Glutamatergic neuron (in vitro differentiated cells): ENCODE results near the gene GRHL3. TPM values are rescaled to one million over a fixed set of nuclear protein-coding genes. Genes with fewer than 3 reads are reported as not detected.

Experiments
- DNase-seq: peaks from one replicate; pipeline ENCODE4 v3.0.0; 2022
- H3K27ac Mint-ChIP-seq: one replicate; pipeline ENCODE4 v1.8.0; 2020; ENCODE audit warnings: mild to moderate bottlenecking, mixed read lengths, inconsistent platforms; ENCODE audit not compliant: unreplicated experiment
- H3K27me3 Mint-ChIP-seq: one replicate; pipeline ENCODE4 v1.8.0; 2020; ENCODE audit warnings: mild to moderate bottlenecking, moderate library complexity, mixed read lengths, inconsistent platforms; ENCODE audit not compliant: unreplicated experiment
- H3K36me3 Mint-ChIP-seq: one replicate; pipeline ENCODE4 v1.8.0; 2020; ENCODE audit warnings: mild to moderate bottlenecking, mixed read lengths, inconsistent platforms; ENCODE audit not compliant: unreplicated experiment
- H3K4me1 Mint-ChIP-seq: one replicate; pipeline ENCODE4 v1.8.0; 2020; ENCODE audit warnings: mild to moderate bottlenecking, low read depth, mixed read lengths, inconsistent platforms; ENCODE audit not compliant: unreplicated experiment
- H3K4me3 Mint-ChIP-seq: one replicate; pipeline ENCODE4 v1.8.0; 2020; ENCODE audit warnings: mild to moderate bottlenecking, mixed read lengths, inconsistent platforms; ENCODE audit not compliant: unreplicated experiment
- H3K9me3 Mint-ChIP-seq: one replicate; pipeline ENCODE4 v1.8.0; 2020; ENCODE audit warnings: mild to moderate bottlenecking, moderate library complexity, mixed read lengths, inconsistent platforms; ENCODE audit not compliant: unreplicated experiment
- CTCF ChIP-seq: fragments of 200-600 bp; sonication (generic); IDR thresholded peaks from one replicate; pipeline ENCODE4 v1.5.0; 2021; ENCODE audit not compliant: partially characterized antibody, unreplicated experiment
- total RNA-seq: library from RNA; stranded (reverse); fragmentation: NEBNext Ultra II Directional; extraction: Animal tissue kit (Norgen Biotek cat#: 25700); gene quantifications from one replicate; pipeline ENCODE4 v1.2.1, GENCODE V29; 2021; ENCODE audit not compliant: unreplicated experiment

GRHL3 gene
- total RNA-seq, 1 donor from 2014 or later, result 0.37 TPM

DNA sequence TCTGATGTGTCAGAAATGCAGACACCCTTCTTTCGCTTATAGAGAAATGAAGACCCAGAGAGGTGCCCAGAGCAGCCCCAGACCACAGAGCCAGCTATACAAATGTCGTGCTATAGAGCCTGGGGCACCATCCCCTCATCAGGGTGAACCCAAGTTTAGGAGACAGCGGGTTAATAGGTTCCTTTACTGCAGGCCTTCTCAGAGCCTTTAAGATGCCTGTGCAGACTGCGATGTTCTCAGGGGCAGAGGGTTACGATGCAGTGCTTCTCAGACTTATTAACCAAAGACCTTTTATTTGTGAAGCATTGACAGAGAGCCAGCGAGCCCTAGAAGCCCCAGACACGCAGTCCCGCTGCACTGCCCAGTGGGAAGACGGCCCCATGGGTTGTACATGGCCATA, 47.5 kb downstream of the GRHL3 start:
- no peak overlapping the region for H3K27ac Mint-ChIP-seq
- peaks cover 2% of the 10 kb centered on the region for H3K27me3 Mint-ChIP-seq
- H3K4me1 Mint-ChIP-seq, result peaks cover 17% of the 10 kb centered on the region
- DNase-seq, result no peak
- no peak for TF ChIP-seq CTCF
- no peak overlapping the region for H3K4me3 Mint-ChIP-seq
- no peaks in the 10 kb centered on the region for H3K36me3 Mint-ChIP-seq
- no peaks in the 10 kb centered on the region for H3K9me3 Mint-ChIP-seq

GRCh38 chr1:24369199-24369598, 50.0 kb downstream of the GRHL3 start:
- H3K36me3 Mint-ChIP-seq, result no peaks in the 10 kb centered on the region
- TF ChIP-seq CTCF, result no peak
- no peaks in the 10 kb centered on the region for H3K9me3 Mint-ChIP-seq
- H3K27me3 Mint-ChIP-seq, result peaks cover 2% of the 10 kb centered on the region
- no peak for DNase-seq
- H3K4me1 Mint-ChIP-seq, result peaks cover 14% of the 10 kb centered on the region
- H3K4me3 Mint-ChIP-seq, result no peak overlapping the region
- no peak overlapping the region for H3K27ac Mint-ChIP-seq

- Mint-ChIP-seq H3K4me3 (no peak overlapping the region), H3K9me3 (no peaks in the 10 kb centered on the region), H3K36me3 (no peaks in the 10 kb centered on the region), H3K27me3 (peaks cover under 1% of the 10 kb centered on the region), H3K4me1 (peaks cover 12% of the 10 kb centered on the region), H3K27ac (no peak overlapping the region)
- TF ChIP-seq CTCF, result no peak
- no peak for DNase-seq
Observed at GRCh38 chr1:24369801-24370200, 50.6 kb downstream of the GRHL3 start.

- peaks cover 4% of the 10 kb centered on the region for H3K27me3 Mint-ChIP-seq
- no peaks in the 10 kb centered on the region for H3K36me3 Mint-ChIP-seq
- peaks cover 10% of the 10 kb centered on the region for H3K4me1 Mint-ChIP-seq
- DNase-seq, result no peak
- H3K27ac Mint-ChIP-seq, result no peak overlapping the region
- no peaks in the 10 kb centered on the region for H3K9me3 Mint-ChIP-seq
- no peak overlapping the region for H3K4me3 Mint-ChIP-seq
- no peak for TF ChIP-seq CTCF
Observed at GRCh38 chr1:24373044-24373443, 53.9 kb downstream of the GRHL3 start.

DNA sequence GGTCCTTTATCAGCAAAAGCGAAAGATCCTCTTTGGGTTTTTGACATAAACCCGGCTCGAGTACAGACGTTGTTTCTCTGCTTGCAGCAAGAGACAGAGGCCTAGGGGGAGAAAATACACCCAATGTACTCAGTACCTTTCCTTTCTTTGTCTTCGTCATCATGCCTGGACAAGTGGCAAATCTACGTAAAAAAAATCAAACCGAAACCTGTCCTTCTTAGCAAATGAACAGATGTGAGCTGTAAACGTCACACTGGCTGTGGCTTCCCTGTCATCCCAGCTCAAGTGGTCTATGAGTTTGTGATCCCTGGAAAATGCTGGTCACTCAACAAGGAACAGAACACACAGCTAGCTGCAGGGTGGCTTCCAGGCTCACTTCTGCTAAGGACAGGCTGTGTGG, 54.6 kb downstream of the GRHL3 start:
- Mint-ChIP-seq H3K9me3 (no peaks in the 10 kb centered on the region), H3K36me3 (no peaks in the 10 kb centered on the region), H3K4me1 (peaks cover 10% of the 10 kb centered on the region), H3K27ac (no peak overlapping the region), H3K4me3 (no peak overlapping the region), H3K27me3 (peaks cover 4% of the 10 kb centered on the region)
- no peak for TF ChIP-seq CTCF
- no peak for DNase-seq
